Heart left ventricle (tissue), 16 donors: Measurements from ENCODE around the gene CCDC137. TPM values are rescaled to one million over a fixed set of nuclear protein-coding genes. Genes with fewer than 3 reads are reported as not detected.

Source experiments
- ATAC-seq, 4 donors: fragments of 200-7000 bp; cut with Tn5 transposase; one replicate each; pipeline ENCODE4 v1.9.1; 2020 to 2022; ENCODE audit warnings: moderate library complexity in 4 of 4, mild to moderate bottlenecking in 3 of 4, moderate number of reproducible peaks in 1 of 4
- DNase-seq, 5 donors: peaks; one replicate each; pipeline ENCODE4 v3.0.0-alpha.2; 2020
- H3K27ac ChIP-seq, 12 donors: fragments of 200-600 bp; sonication (generic) in 4 of 12; one replicate each; pipeline versions ENCODE4 v1.5.0 to v1.8.0; 2016 to 2022; ENCODE audit warnings: mild to moderate bottlenecking in 2 of 12
- H3K27me3 ChIP-seq, 9 donors: fragments of 200-600 bp; sonication (generic) in 2 of 9; one replicate each; pipeline versions ENCODE4 v1.5.1 to v1.8.0; 2016 to 2022; ENCODE audit warnings: mild to moderate bottlenecking in 3 of 9
- H3K36me3 ChIP-seq, 9 donors: fragments of 200-600 bp; sonication (generic) in 2 of 9; one replicate each; pipeline versions ENCODE4 v1.5.0 to v1.8.0; 2018 to 2022; ENCODE audit warnings: mild to moderate bottlenecking in 2 of 9
- H3K4me1 ChIP-seq, 12 donors: fragments of 200-600 bp; sonication (generic) in 4 of 12; one replicate each; pipeline versions ENCODE4 v1.5.0 to v1.8.0; 2016 to 2022; ENCODE audit warnings: mild to moderate bottlenecking in 3 of 12
- H3K4me3 ChIP-seq, 12 donors: fragments of 200-600 bp; sonication (generic) in 4 of 12; one replicate each; pipeline versions ENCODE4 v1.5.0 to v1.8.0; 2017 to 2022; ENCODE audit warnings: mild to moderate bottlenecking in 9 of 12, moderate library complexity in 4 of 12
- H3K9me3 ChIP-seq, 12 donors: fragments of 200-600 bp; sonication (generic) in 4 of 12; one replicate each; pipeline versions ENCODE4 v1.5.0 to v1.8.0; 2016 to 2022; ENCODE audit warnings: mild to moderate bottlenecking in 1 of 12
- POLR2A ChIP-seq, 2 donors: fragments of 450-650 bp; IDR thresholded peaks; one replicate each; pipeline ENCODE4 v1.6.1; 2017; ENCODE audit warnings: antibody characterized with exemption in 2 of 2, mild to moderate bottlenecking in 2 of 2, moderate library complexity in 2 of 2
- WGBS, 4 donors: extraction: QIAGEN DNeasy Blood & Tissue Kit in 2 of 4; methylation state at CpG; one replicate each; pipeline versions ENCODE4 v1.1.5 to v1.1.7; 2013 to 2018; 5-methylcytosine and 5-hydroxymethylcytosine counted together
- intact Hi-C, 10 donors: fragments of 100-400 bp; cut with DNase I; formaldehyde crosslinking; loops; one replicate each; pipeline versions ENCODE4 v1.11.1 to v1.14.2; 2022
- polyA plus RNA-seq, 2 donors: library from polyadenylated mRNA; stranded (reverse); fragments of 200-250 nt; gene quantifications; one replicate each; pipeline ENCODE4 v1.2.3, GENCODE V29; 2013
- total RNA-seq, 9 donors: library from RNA; depleted of rRNA in 2 of 9; stranded (reverse); fragments of >200 nt in 2 of 9; fragmentation: NEBNext Ultra II Directional in 3 of 9; extraction: Animal tissue kit (Norgen Biotek cat#: 25700) in 3 of 9; gene quantifications; one replicate each; pipeline versions ENCODE4 v1.1.0 to v1.2.4, GENCODE V29; 2016 to 2023
- TF ChIP-seq, protein P1 (sequence below), 12 donors: fragments of 200-600 bp; sonication (generic) in 4 of 12; IDR thresholded peaks; one replicate each; pipeline versions ENCODE4 v1.5.0 to v1.8.0; 2018 to 2022; ENCODE audit warnings: antibody characterized with exemption in 12 of 12, mild to moderate bottlenecking in 5 of 12
- donor health status: ischemic (EF 13 %, LVEDD 7.1; RV severe dilation, severe dysfunction).
- donor health status: healthy with polysubstance abuse.
- donor health status: DM: no; HTN: yes; CAD: no.
- donor health status: DM: no; HTN: no; CAD: no.
- donor health status: ischemic (EF 25% LVEDD 6.9; RV normal size, moderate dysfunction).
- donor health status: ischemic (EF 25% LVEDD 5.7; RV mildly dilated, moderate dysfunction).
- donor health status: healthy.
- donor health status: DM: yes; HTN: yes; CAD: no.
- donor health status: ischemic (EF 35%, LVEDD 5.7; RV mildly dilated, moderate dysfunction).
- donor health status: nonischemic (EF 11% LVEDD 7.7; RV severe dilation, severe dysfunction).
- donor health status: DM: yes; HTN: yes; CAD: no.
- donor health status: PGD.
- donor health status: ischemic (EF 29% LVEDD 5.4; RV normal size, mild dysfunction).
- donor health status: nonischemic (EF 23%, LVEDD 6.1; RV moderate dilation, normal function).

Gene CCDC137
- total and polyA plus RNA-seq, 11 donors, result 3.5 to 20.0 (median 7.8) TPM

DNA sequence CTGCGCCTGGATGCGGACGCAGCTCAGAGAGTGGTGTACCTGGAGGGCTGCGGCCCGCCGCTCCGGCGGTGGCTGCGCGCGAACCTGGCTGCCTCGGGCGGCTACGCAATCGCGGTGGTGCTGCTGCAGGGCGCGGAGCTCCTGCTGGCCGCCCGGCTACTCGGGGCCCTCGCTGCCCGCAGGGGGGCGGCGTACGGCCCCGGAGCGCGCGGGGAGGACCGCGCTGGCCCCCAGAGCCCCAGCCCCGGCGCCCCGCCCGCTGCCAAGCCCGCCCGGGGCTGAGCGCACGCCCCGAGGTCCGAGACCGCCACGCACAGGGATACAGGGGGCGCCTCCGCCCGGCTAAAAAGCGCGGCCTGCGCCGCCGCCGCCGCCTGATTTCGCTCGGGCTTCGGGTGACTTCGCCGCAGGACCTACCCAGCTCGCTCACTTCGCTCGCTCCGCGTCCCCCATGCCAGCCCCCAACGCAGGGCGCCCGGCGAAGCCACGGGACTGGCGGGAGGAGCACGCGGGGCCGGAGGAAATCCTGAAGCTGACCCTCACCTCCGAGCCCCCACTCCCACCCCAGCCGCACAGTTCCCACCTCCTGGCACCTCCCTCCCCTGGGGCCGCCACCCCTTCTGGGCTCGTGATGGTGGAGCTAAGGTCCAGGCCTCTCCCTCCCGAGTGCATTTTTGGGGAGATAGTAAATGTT lies 18.4 kb upstream of the CCDC137 start:
- intact Hi-C loops, result no loop called here
- no peak for TF ChIP-seq POLR2A (IDR thresholded peaks at IDR 0.05)
- ATAC-seq (no peak), DNase-seq (no peak)
- Histone ChIP-seq H3K4me1 (peaks cover 0 to 8% (median 0%) of the 10 kb centered on the region in 12 donors), H3K4me3 (peak overlapping the region in 1 of 12 donors; percentile 18), H3K36me3 (no peaks in the 10 kb centered on the region), H3K27me3 (peaks cover 8 to 59% (median 25%) of the 10 kb centered on the region in 9 donors), H3K27ac (no peak overlapping the region), H3K9me3 (peaks cover 0 to 6% (median 0%) of the 10 kb centered on the region in 12 donors)
- WGBS, 4 donors, result 4 to 9% (median 7%) methylated on average over 15 to 78 of the region's 78 CpGs

DNA sequence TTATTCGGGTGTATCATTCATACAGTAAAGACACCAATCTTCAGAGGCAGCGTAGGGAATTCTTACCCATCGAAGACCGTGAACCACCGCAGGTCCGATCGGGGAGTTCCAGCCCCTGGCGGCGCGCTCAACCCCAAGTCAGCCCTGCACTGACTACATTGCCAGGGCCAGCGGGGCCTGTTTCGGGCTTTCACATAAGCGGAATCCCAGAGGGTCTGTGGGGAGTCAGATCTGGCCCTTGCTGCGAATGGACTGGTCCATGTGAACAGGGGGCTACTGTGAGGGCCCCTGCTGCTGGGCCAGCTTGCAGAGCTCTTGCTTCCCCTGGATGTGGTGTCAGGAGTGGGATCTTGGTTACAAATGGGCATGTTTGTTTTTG lies 17.8 kb upstream of the CCDC137 start:
- intact Hi-C loops, result no loop called here
- 54 to 58% (median 56%) methylated on average over 13 to 14 of the region's 14 CpGs for WGBS, 4 donors
- ATAC-seq (no peak), DNase-seq (no peak)
- Histone ChIP-seq H3K27me3 (peaks cover 8 to 65% (median 25%) of the 10 kb centered on the region in 9 donors), H3K36me3 (no peaks in the 10 kb centered on the region), H3K9me3 (peaks cover 0 to 6% (median 0%) of the 10 kb centered on the region in 12 donors), H3K27ac (no peak overlapping the region), H3K4me3 (peak overlapping the region in 1 of 12 donors; percentile 11), H3K4me1 (peaks cover 0 to 8% (median 0%) of the 10 kb centered on the region in 12 donors)
- no peak for TF ChIP-seq POLR2A (IDR thresholded peaks at IDR 0.05)
- TF ChIP-seq, protein P1, sequence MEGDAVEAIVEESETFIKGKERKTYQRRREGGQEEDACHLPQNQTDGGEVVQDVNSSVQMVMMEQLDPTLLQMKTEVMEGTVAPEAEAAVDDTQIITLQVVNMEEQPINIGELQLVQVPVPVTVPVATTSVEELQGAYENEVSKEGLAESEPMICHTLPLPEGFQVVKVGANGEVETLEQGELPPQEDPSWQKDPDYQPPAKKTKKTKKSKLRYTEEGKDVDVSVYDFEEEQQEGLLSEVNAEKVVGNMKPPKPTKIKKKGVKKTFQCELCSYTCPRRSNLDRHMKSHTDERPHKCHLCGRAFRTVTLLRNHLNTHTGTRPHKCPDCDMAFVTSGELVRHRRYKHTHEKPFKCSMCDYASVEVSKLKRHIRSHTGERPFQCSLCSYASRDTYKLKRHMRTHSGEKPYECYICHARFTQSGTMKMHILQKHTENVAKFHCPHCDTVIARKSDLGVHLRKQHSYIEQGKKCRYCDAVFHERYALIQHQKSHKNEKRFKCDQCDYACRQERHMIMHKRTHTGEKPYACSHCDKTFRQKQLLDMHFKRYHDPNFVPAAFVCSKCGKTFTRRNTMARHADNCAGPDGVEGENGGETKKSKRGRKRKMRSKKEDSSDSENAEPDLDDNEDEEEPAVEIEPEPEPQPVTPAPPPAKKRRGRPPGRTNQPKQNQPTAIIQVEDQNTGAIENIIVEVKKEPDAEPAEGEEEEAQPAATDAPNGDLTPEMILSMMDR (IDR thresholded peaks at IDR 0.05), result no peak

DNA sequence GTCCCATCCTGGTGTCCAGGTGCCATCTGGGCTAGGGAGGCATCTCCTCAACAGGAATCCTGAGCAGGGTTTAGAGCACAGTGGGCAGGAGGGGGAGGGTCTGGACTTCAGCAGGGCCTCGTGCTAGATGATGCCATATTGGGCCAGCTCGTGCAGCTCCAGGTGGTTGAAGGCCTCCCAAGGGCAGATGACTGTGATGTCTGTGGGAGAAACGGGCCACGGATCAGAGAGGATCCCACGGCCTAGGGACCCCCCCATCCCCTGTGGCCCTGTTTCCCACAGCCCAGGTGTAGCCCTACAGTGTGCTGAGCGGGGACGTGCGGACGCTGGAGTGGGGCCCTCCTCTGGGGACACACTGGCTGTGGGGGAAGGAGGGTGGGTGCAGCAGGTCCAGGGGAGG lies 15.6 kb upstream of the CCDC137 start:
- H3K36me3 ChIP-seq, result no peaks in the 10 kb centered on the region
- no peak overlapping the region for H3K4me3 ChIP-seq
- TF ChIP-seq, protein P1 (IDR thresholded peaks at IDR 0.05), result no peak
- TF ChIP-seq POLR2A (IDR thresholded peaks at IDR 0.05), result no peak
- H3K27me3 ChIP-seq, result peaks cover 8 to 69% (median 25%) of the 10 kb centered on the region in 9 donors
- H3K4me1 ChIP-seq, result peaks cover 0 to 8% (median 0%) of the 10 kb centered on the region in 12 donors
- no peak overlapping the region for H3K27ac ChIP-seq
- peaks cover 0 to 6% (median 0%) of the 10 kb centered on the region in 12 donors for H3K9me3 ChIP-seq
- ATAC-seq (peak in 1 of 4 donors; percentile 14), DNase-seq (no peak)
- WGBS, 4 donors, result 72 to 83% (median 81%) methylated on average over 7 to 9 of the region's 9 CpGs
- intact Hi-C loops, result no loop called here

DNA sequence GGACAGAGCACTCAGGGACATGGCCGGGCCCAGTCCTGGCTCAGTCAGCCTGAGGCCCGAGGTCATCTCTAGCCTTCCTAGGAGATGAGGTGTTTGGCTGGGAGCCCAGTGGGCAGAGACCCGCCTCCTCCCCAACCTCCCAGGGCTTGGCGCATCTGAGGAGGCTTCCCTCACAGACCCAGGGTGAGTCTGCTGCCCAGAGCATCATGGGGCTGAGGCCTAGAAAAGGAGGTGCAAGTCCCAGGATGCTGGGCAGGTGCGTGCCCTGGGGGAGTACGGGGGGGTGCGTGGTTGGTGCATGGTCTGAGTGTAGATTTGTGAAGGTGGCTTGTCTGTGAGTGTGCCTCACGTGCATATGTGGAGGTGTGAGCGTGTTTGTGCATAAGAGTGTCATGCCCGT lies 14.8 kb upstream of the CCDC137 start:
- H3K4me3 ChIP-seq, result no peak overlapping the region
- ATAC-seq (no peak), DNase-seq (no peak)
- H3K4me1 ChIP-seq, result peaks cover 0 to 9% (median 0%) of the 10 kb centered on the region in 12 donors
- no peaks in the 10 kb centered on the region for H3K36me3 ChIP-seq
- intact Hi-C loops, result no loop called here
- WGBS, 4 donors, result 70 to 96% (median 80%) methylated on average over 6 to 10 of the region's 10 CpGs
- H3K27me3 ChIP-seq, result peaks cover 8 to 69% (median 25%) of the 10 kb centered on the region in 9 donors
- TF ChIP-seq, protein P1 (IDR thresholded peaks at IDR 0.05), result no peak
- TF ChIP-seq POLR2A (IDR thresholded peaks at IDR 0.05), result no peak
- H3K27ac ChIP-seq, result no peak overlapping the region
- H3K9me3 ChIP-seq, result peaks cover 0 to 6% (median 0%) of the 10 kb centered on the region in 12 donors
